Measurements from ENCODE around the gene PITPNB. TPM values are rescaled to one million over a fixed set of nuclear protein-coding genes. Genes with fewer than 3 reads are reported as not detected.

Gene PITPNB
- total RNA-seq, 1 experiment from 2014 or later = 135 TPM

GRCh38 chr22:27823221-27823620 is 95.8 kb downstream of the PITPNB start:
- no peaks in the 10 kb centered on the region for H3K36me3 ChIP-seq (ENCODE audit: insufficient read depth, low read length, poor library complexity, severe bottlenecking)
- ChIA-PET CTCF (no interaction called here), POLR2A (ENCODE audit: low non-redundant PET) (no interaction called here)
- H3K4me1 ChIP-seq (ENCODE audit: insufficient read depth, low read length, poor library complexity, severe bottlenecking) = no peaks in the 10 kb centered on the region
- H3K27me3 ChIP-seq (replicated peaks; ENCODE audit: insufficient read depth, low read depth, low read length, poor library complexity) = no peaks in the 10 kb centered on the region
- intact Hi-C loops (cut with micrococcal nuclease; ENCODE audit: unreplicated experiment) = no loop called here
- DNase-seq (ENCODE audit: low spot score) = no peak
- H3K9me3 ChIP-seq (ENCODE audit: low read depth, low read length, poor library complexity, severe bottlenecking) = no peaks in the 10 kb centered on the region
- no peak overlapping the region for H3K4me3 ChIP-seq (ENCODE audit: low read depth, low read length, poor library complexity, severe bottlenecking)
- no TSS peak for BruUV-seq (replicated peaks)
- no peak for TF ChIP-seq CTCF (conservative IDR thresholded peaks at IDR 0.05; ENCODE audit: low read depth, low read length)
- no peak overlapping the region for H3K27ac ChIP-seq (ENCODE audit: low read depth, low read length, poor library complexity, severe bottlenecking)

GRCh38 chr22:27820896-27821866 is 97.9 kb downstream of the PITPNB start:
- H3K4me1 ChIP-seq (ENCODE audit: insufficient read depth, low read length, poor library complexity, severe bottlenecking) = no peaks in the 10 kb centered on the region
- TF ChIP-seq CTCF (conservative IDR thresholded peaks at IDR 0.05; ENCODE audit: low read depth, low read length) (no peak), EZH2 (IDR thresholded peaks at IDR 0.05; ENCODE audit: borderline replicate concordance, low read depth, low read length, poor library complexity, severe bottlenecking) (no peak)
- no peaks in the 10 kb centered on the region for H3K27me3 ChIP-seq (replicated peaks; ENCODE audit: insufficient read depth, low read depth, low read length, poor library complexity)
- no TSS peak for BruUV-seq (replicated peaks)
- intact Hi-C loops (cut with micrococcal nuclease; ENCODE audit: unreplicated experiment) = no loop called here
- no peak overlapping the region for H3K27ac ChIP-seq (ENCODE audit: low read depth, low read length, poor library complexity, severe bottlenecking)
- no peaks in the 10 kb centered on the region for H3K36me3 ChIP-seq (ENCODE audit: insufficient read depth, low read length, poor library complexity, severe bottlenecking)
- peak; percentile 25 for DNase-seq (ENCODE audit: low spot score)
- no peak overlapping the region for H3K4me3 ChIP-seq (ENCODE audit: low read depth, low read length, poor library complexity, severe bottlenecking)
- ChIA-PET POLR2A (ENCODE audit: low non-redundant PET) (no interaction called here), CTCF (no interaction called here)
- no peaks in the 10 kb centered on the region for H3K9me3 ChIP-seq (ENCODE audit: low read depth, low read length, poor library complexity, severe bottlenecking)

- Histone ChIP-seq H3K4me3 (ENCODE audit: low read depth, low read length, poor library complexity, severe bottlenecking) (no peak overlapping the region), H3K36me3 (ENCODE audit: insufficient read depth, low read length, poor library complexity, severe bottlenecking) (no peaks in the 10 kb centered on the region), H3K9me3 (ENCODE audit: low read depth, low read length, poor library complexity, severe bottlenecking) (no peaks in the 10 kb centered on the region), H3K27me3 (replicated peaks; ENCODE audit: insufficient read depth, low read depth, low read length, poor library complexity) (no peaks in the 10 kb centered on the region), H3K4me1 (ENCODE audit: insufficient read depth, low read length, poor library complexity, severe bottlenecking) (no peaks in the 10 kb centered on the region), H3K27ac (ENCODE audit: low read depth, low read length, poor library complexity, severe bottlenecking) (no peak overlapping the region)
- TF ChIP-seq CTCF (conservative IDR thresholded peaks at IDR 0.05; ENCODE audit: low read depth, low read length) (no peak), EZH2 (IDR thresholded peaks at IDR 0.05; ENCODE audit: borderline replicate concordance, low read depth, low read length, poor library complexity, severe bottlenecking) (no peak)
- CTCF ChIA-PET = no interaction called here
- no peak for DNase-seq (ENCODE audit: low spot score)
- BruUV-seq (replicated peaks) = no TSS peak
- POLR2A ChIA-PET (ENCODE audit: low non-redundant PET) = no interaction called here
- intact Hi-C loops (cut with micrococcal nuclease; ENCODE audit: unreplicated experiment) = no loop called here
Observed at GRCh38 chr22:27816552-27816951, 102.5 kb downstream of the PITPNB start.
